ENCODE results near the gene TMEM123. TPM values are rescaled to one million over a fixed set of nuclear protein-coding genes. Genes with fewer than 3 reads are reported as not detected.

The TMEM123 gene
- total RNA-seq, 1 donor from 2014 or later: 41.2 TPM

DNA sequence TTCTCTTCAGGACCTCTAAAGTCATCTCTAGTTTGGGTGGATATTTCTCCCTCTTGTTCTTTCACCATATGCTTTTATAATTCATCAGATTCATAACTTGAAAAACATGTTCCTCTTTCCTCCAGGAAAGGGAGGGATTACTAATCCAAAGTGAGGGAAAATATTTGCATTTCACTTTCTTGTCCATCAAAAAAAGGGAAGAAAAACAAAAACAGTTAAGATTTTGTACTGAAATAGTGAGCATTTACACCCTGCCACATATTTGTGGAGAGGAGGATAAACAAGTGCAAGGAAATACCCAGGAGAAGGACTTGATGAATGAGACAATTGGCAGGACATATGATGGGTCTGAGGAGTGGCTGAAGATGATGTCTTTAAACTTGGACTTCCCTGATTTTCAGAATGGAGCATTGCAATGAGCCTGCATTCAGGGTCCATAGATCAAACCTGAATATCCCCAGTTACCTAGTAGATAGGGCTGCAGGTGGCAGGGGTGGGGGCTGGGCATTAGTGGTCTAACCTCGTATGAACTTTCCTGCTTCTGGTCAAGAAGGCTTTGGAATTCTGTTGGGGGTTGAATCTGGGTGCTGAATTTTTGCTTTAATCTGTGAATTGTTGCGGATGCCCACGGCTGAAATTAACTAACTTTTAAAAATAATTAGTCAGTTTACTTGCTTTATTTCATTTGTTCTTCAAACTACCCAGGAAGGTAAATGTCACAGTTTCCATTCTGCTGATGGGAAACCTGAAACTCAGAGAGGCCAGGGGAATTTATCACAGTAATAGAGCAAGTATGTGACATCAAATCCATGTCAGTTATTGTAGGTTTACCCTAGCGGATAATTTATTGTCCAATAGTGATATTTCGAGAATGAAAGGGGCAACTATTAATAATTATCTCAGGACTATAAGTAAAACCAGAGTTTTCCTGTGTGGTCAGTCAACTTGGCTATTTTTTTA is 36.9 kb upstream of the TMEM123 start:
- Histone ChIP-seq H3K4me1 (ENCODE audit: control insufficient read depth in 3 of 3, insufficient read depth in 3 of 3, low read length in 3 of 3) (no peaks in the 10 kb centered on the region), H3K9ac (ENCODE audit: low read depth in 1 of 3, low read length in 3 of 3) (no peak overlapping the region), H3K36me3 (ENCODE audit: control insufficient read depth in 3 of 3, insufficient read depth in 3 of 3, low read length in 3 of 3) (no peaks in the 10 kb centered on the region), H3K27ac (ENCODE audit: low read depth, low read length) (no peak overlapping the region), H3K4me3 (ENCODE audit: low read length in 3 of 3) (no peak overlapping the region), H3K27me3 (ENCODE audit: control insufficient read depth in 3 of 3, insufficient read depth in 3 of 3, low read length in 3 of 3) (no peaks in the 10 kb centered on the region), H3K9me3 (ENCODE audit: control insufficient read depth in 3 of 3, low read length in 3 of 3) (no peaks in the 10 kb centered on the region)

DNA sequence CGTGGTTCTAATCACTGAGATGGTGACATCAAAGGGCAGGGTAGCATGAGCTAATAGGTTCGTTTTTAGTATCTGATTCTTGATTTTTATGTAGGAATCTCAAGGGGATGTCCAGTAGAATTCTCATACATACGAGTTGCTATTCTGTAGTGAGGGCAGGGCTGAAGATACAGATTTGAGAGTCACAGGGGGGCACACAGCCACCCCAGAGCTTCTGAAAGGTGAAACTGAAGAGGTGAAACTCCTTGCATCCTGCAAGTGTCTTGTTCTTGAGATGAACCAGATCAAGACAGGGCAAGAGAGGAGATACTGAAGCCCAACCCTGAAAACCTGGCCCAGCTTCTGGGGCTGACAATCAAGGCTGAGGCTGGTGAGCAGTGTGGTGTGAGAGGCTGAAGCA is 35.6 kb upstream of the TMEM123 start:
- Histone ChIP-seq H3K27ac (ENCODE audit: low read depth, low read length) (no peak overlapping the region), H3K27me3 (ENCODE audit: control insufficient read depth in 3 of 3, insufficient read depth in 3 of 3, low read length in 3 of 3) (no peaks in the 10 kb centered on the region), H3K4me1 (ENCODE audit: control insufficient read depth in 3 of 3, insufficient read depth in 3 of 3, low read length in 3 of 3) (no peaks in the 10 kb centered on the region), H3K9me3 (ENCODE audit: control insufficient read depth in 3 of 3, low read length in 3 of 3) (no peaks in the 10 kb centered on the region), H3K4me3 (ENCODE audit: low read length in 3 of 3) (no peak overlapping the region), H3K9ac (ENCODE audit: low read depth in 1 of 3, low read length in 3 of 3) (no peak overlapping the region), H3K36me3 (ENCODE audit: control insufficient read depth in 3 of 3, insufficient read depth in 3 of 3, low read length in 3 of 3) (no peaks in the 10 kb centered on the region)

DNA sequence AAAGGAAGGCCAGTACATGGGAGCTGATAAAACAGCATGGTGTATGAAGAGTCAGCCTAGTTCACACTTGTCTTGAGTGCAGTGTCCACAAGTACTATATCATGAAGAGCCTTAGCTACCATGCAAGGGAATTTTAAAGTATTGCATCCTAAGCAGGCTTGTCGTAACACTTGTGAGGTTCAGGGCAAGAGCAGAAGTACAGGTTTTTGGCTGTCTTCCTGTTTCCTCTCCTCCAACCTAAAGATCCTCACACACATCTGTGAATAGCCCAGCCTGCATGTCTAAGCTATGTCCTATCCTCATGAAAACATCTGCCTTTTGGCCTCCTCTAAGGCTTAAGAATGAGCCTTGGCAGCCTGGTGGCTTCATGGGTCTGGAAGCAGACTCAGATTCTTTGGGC is 34.6 kb upstream of the TMEM123 start:
- no peaks in the 10 kb centered on the region for H3K36me3 ChIP-seq (ENCODE audit: control insufficient read depth in 3 of 3, insufficient read depth in 3 of 3, low read length in 3 of 3)
- H3K4me1 ChIP-seq (ENCODE audit: control insufficient read depth in 3 of 3, insufficient read depth in 3 of 3, low read length in 3 of 3): no peaks in the 10 kb centered on the region
- no peaks in the 10 kb centered on the region for H3K9me3 ChIP-seq (ENCODE audit: control insufficient read depth in 3 of 3, low read length in 3 of 3)
- H3K9ac ChIP-seq (ENCODE audit: low read depth in 1 of 3, low read length in 3 of 3): no peak overlapping the region
- H3K27me3 ChIP-seq (ENCODE audit: control insufficient read depth in 3 of 3, insufficient read depth in 3 of 3, low read length in 3 of 3): no peaks in the 10 kb centered on the region
- H3K4me3 ChIP-seq (ENCODE audit: low read length in 3 of 3): no peak overlapping the region
- H3K27ac ChIP-seq (ENCODE audit: low read depth, low read length): no peak overlapping the region

DNA sequence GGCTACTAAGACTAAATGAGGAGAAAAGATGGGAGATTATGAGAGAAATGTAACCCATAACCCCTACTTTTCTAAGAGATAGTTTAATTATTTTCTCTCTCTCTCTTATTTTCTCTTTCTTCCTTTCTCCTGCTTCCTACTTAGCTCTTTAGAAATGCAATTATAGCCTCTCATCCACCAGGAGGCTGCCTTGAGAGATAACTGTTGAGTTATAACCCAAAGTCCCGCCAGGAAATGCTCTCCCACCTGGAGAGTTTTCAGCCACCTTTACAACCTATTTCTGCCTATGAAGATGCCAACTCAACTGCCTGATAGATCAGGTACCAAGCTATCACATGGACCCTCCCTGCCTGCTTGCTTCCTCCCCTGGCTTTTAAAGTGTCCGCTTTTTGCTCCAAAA is 34.0 kb upstream of the TMEM123 start:
- H3K4me1 ChIP-seq (ENCODE audit: control insufficient read depth in 3 of 3, insufficient read depth in 3 of 3, low read length in 3 of 3): no peaks in the 10 kb centered on the region
- no peaks in the 10 kb centered on the region for H3K9me3 ChIP-seq (ENCODE audit: control insufficient read depth in 3 of 3, low read length in 3 of 3)
- H3K27me3 ChIP-seq (ENCODE audit: control insufficient read depth in 3 of 3, insufficient read depth in 3 of 3, low read length in 3 of 3): no peaks in the 10 kb centered on the region
- H3K9ac ChIP-seq (ENCODE audit: low read depth in 1 of 3, low read length in 3 of 3): no peak overlapping the region
- no peaks in the 10 kb centered on the region for H3K36me3 ChIP-seq (ENCODE audit: control insufficient read depth in 3 of 3, insufficient read depth in 3 of 3, low read length in 3 of 3)
- no peak overlapping the region for H3K27ac ChIP-seq (ENCODE audit: low read depth, low read length)
- H3K4me3 ChIP-seq (ENCODE audit: low read length in 3 of 3): no peak overlapping the region

DNA sequence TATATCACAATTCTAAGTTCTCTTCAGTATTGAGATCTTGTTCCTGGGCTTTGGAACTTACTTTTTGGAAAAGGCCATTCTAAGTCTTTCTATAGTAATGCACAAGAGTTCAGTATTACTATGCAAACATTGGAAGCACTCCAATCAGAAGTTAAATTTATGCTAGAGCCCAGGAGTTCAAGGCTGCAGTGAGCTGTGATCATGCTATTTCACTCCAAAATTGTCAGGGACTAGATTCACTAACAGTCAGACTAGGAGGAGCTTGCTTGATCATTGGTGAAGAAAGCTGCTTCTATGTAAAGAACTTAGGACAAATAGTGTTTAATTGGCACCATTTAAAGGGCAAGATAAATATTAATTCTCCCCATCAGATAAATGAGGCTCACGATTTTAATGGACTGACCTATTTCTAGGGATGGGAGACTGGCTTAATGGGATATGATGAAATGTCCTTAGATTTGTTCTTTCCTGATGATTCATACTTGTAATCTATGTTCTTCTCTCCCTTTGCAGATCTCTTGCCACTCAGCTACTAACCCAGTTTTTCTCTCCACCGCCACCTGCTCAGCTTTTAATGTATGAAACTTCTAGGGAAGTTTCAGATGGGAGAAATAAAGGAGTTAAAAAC is 32.6 kb upstream of the TMEM123 start:
- H3K36me3 ChIP-seq (ENCODE audit: control insufficient read depth in 3 of 3, insufficient read depth in 3 of 3, low read length in 3 of 3): no peaks in the 10 kb centered on the region
- no peak overlapping the region for H3K9ac ChIP-seq (ENCODE audit: low read depth in 1 of 3, low read length in 3 of 3)
- no peaks in the 10 kb centered on the region for H3K27me3 ChIP-seq (ENCODE audit: control insufficient read depth in 3 of 3, insufficient read depth in 3 of 3, low read length in 3 of 3)
- no peaks in the 10 kb centered on the region for H3K9me3 ChIP-seq (ENCODE audit: control insufficient read depth in 3 of 3, low read length in 3 of 3)
- H3K4me3 ChIP-seq (ENCODE audit: low read length in 3 of 3): no peak overlapping the region
- H3K4me1 ChIP-seq (ENCODE audit: control insufficient read depth in 3 of 3, insufficient read depth in 3 of 3, low read length in 3 of 3): no peaks in the 10 kb centered on the region
- H3K27ac ChIP-seq (ENCODE audit: low read depth, low read length): no peak overlapping the region

DNA sequence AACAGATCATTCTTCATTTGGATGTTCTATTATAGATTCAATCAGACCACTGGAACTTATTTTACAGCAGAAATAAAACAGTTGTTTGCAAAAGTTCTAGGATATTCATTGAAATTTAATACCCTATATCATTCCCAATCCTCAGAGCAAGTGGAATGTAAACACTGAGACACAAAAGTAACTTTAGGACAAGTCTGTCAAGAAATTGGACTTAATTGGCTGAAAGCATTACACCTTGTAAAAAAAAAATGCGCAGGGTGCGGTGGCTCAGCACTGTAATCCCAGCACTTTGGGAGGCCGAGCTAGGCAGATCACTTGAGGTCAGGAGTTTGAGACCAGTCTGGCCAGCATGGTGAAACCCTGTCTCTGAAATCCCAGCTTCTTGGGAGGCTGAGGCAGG is 29.9 kb upstream of the TMEM123 start:
- Histone ChIP-seq H3K9ac (ENCODE audit: low read depth in 1 of 3, low read length in 3 of 3) (no peak overlapping the region), H3K4me1 (ENCODE audit: control insufficient read depth in 3 of 3, insufficient read depth in 3 of 3, low read length in 3 of 3) (no peaks in the 10 kb centered on the region), H3K27ac (ENCODE audit: low read depth, low read length) (no peak overlapping the region), H3K9me3 (ENCODE audit: control insufficient read depth in 3 of 3, low read length in 3 of 3) (no peaks in the 10 kb centered on the region), H3K36me3 (ENCODE audit: control insufficient read depth in 3 of 3, insufficient read depth in 3 of 3, low read length in 3 of 3) (no peaks in the 10 kb centered on the region), H3K27me3 (ENCODE audit: control insufficient read depth in 3 of 3, insufficient read depth in 3 of 3, low read length in 3 of 3) (no peaks in the 10 kb centered on the region), H3K4me3 (ENCODE audit: low read length in 3 of 3) (no peak overlapping the region)

DNA sequence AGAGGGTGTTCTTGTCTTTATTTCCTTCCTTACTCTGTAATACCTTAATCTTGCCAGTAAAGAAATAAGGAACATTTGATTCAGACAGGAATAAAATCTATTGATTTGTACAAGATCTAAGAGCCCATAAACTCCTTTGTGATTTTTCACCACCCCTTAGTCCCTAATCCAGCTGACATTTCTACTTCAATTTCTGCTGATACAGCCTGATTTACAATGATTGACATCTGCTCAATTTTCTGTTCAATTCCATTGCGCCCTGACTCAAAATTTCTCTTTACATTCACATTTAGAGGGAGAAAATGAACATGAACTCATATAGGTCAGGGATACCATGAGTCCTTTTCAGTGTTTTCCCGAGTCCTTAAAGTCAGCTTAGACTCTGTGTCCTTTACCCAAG is 27.2 kb upstream of the TMEM123 start:
- H3K9ac ChIP-seq (ENCODE audit: low read depth in 1 of 3, low read length in 3 of 3): no peak overlapping the region
- peaks cover 0 to 4% (median 0%) of the 10 kb centered on the region in 3 donors for H3K4me1 ChIP-seq (ENCODE audit: control insufficient read depth in 3 of 3, insufficient read depth in 3 of 3, low read length in 3 of 3)
- H3K4me3 ChIP-seq (ENCODE audit: low read length in 3 of 3): no peak overlapping the region
- no peaks in the 10 kb centered on the region for H3K9me3 ChIP-seq (ENCODE audit: control insufficient read depth in 3 of 3, low read length in 3 of 3)
- H3K36me3 ChIP-seq (ENCODE audit: control insufficient read depth in 3 of 3, insufficient read depth in 3 of 3, low read length in 3 of 3): no peaks in the 10 kb centered on the region
- no peaks in the 10 kb centered on the region for H3K27me3 ChIP-seq (ENCODE audit: control insufficient read depth in 3 of 3, insufficient read depth in 3 of 3, low read length in 3 of 3)
- no peak overlapping the region for H3K27ac ChIP-seq (ENCODE audit: low read depth, low read length)

DNA sequence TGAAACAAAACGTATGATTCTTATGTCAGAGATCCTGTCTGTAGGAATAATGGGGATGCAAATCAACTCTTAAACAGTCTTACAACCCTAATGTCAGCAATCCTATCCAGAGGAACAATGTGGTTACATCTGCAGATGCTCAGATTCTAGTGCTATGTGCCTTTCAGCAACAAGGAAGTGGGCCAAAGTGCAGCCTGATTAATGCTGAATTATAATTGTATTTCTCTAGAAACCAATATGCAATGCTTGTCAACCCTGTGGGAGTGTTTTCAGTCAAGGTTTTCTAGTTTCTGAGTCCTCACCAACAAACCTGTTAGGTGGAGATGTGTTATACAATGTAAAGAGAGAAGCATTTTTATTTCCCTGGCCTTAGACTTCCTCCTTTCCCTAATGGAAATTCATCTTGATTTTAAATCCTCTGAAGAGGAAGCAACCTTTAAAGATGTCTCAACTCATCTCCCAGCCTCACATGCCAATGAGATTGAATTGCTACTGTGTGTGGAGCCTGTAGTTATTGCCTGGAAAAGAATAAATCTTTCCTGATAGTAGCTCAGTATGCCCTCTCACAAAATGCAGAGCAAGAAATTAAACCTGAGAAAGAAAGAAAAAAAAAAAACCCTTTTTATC is 26.2 kb upstream of the TMEM123 start:
- Histone ChIP-seq H3K27ac (ENCODE audit: low read depth, low read length) (no peak overlapping the region), H3K9ac (ENCODE audit: low read depth in 1 of 3, low read length in 3 of 3) (no peak overlapping the region), H3K9me3 (ENCODE audit: control insufficient read depth in 3 of 3, low read length in 3 of 3) (no peaks in the 10 kb centered on the region), H3K27me3 (ENCODE audit: control insufficient read depth in 3 of 3, insufficient read depth in 3 of 3, low read length in 3 of 3) (no peaks in the 10 kb centered on the region), H3K36me3 (ENCODE audit: control insufficient read depth in 3 of 3, insufficient read depth in 3 of 3, low read length in 3 of 3) (no peaks in the 10 kb centered on the region), H3K4me1 (ENCODE audit: control insufficient read depth in 3 of 3, insufficient read depth in 3 of 3, low read length in 3 of 3) (peaks cover 0 to 4% (median 0%) of the 10 kb centered on the region in 3 donors), H3K4me3 (ENCODE audit: low read length in 3 of 3) (no peak overlapping the region)

DNA sequence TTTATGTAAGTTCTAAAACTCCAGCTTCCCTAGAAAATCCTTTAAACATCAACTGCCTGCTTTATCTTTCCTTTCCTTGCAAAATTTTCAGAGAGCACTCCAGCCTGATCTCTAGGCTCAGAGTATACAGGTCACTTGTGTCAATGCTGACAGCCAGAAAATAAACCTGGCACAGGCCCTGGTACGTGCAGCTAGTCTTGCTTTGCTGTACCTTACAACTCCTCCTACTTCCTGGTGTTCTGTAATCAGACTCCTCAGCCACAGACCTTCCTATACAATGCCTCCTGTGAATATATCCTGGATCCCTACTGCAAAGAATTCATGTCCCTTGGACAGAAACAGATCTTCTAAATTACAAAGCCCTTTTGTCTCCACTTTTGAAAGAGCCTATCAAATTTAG is 24.2 kb upstream of the TMEM123 start:
- Histone ChIP-seq H3K9ac (ENCODE audit: low read depth in 1 of 3, low read length in 3 of 3) (no peak overlapping the region), H3K36me3 (ENCODE audit: control insufficient read depth in 3 of 3, insufficient read depth in 3 of 3, low read length in 3 of 3) (no peaks in the 10 kb centered on the region), H3K9me3 (ENCODE audit: control insufficient read depth in 3 of 3, low read length in 3 of 3) (no peaks in the 10 kb centered on the region), H3K4me3 (ENCODE audit: low read length in 3 of 3) (no peak overlapping the region), H3K27me3 (ENCODE audit: control insufficient read depth in 3 of 3, insufficient read depth in 3 of 3, low read length in 3 of 3) (no peaks in the 10 kb centered on the region), H3K4me1 (ENCODE audit: control insufficient read depth in 3 of 3, insufficient read depth in 3 of 3, low read length in 3 of 3) (peaks cover 0 to 4% (median 0%) of the 10 kb centered on the region in 3 donors), H3K27ac (ENCODE audit: low read depth, low read length) (no peak overlapping the region)

DNA sequence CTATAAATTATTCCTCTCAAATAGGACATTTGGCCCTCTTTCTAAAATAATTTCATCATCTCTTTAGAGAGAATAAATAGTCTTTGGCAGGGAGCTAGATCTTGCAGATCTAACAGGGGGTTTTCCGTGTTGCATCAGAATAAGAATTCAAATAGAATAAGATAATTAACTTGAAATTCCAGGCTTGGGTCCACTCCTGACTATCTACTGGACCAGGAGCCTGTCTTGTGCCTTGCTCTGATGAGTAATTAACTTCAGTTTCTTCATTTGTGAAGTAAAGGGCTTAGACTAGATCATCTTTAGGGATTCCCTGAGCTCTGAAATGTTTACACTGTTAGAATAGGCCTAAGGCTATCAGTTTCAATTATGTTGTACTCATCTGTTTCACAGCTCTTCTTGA is 23.5 kb upstream of the TMEM123 start:
- no peak overlapping the region for H3K9ac ChIP-seq (ENCODE audit: low read depth in 1 of 3, low read length in 3 of 3)
- H3K36me3 ChIP-seq (ENCODE audit: control insufficient read depth in 3 of 3, insufficient read depth in 3 of 3, low read length in 3 of 3): no peaks in the 10 kb centered on the region
- no peaks in the 10 kb centered on the region for H3K9me3 ChIP-seq (ENCODE audit: control insufficient read depth in 3 of 3, low read length in 3 of 3)
- H3K4me1 ChIP-seq (ENCODE audit: control insufficient read depth in 3 of 3, insufficient read depth in 3 of 3, low read length in 3 of 3): peaks cover 0 to 4% (median 0%) of the 10 kb centered on the region in 3 donors
- no peaks in the 10 kb centered on the region for H3K27me3 ChIP-seq (ENCODE audit: control insufficient read depth in 3 of 3, insufficient read depth in 3 of 3, low read length in 3 of 3)
- H3K4me3 ChIP-seq (ENCODE audit: low read length in 3 of 3): no peak overlapping the region
- H3K27ac ChIP-seq (ENCODE audit: low read depth, low read length): no peak overlapping the region

Data from skeletal muscle tissue (tissue), 4 donors.